Hepatocyte (in vitro differentiated cells): ENCODE results near the gene KRT7. TPM values are rescaled to one million over a fixed set of nuclear protein-coding genes. Genes with fewer than 3 reads are reported as not detected.

Experiments
- DNase-seq: peaks from one replicate; pipeline ENCODE4 v3.0.0-alpha.2; 2016; ENCODE audit warnings: low spot score
- H2AFZ ChIP-seq: fragments of 200-600 bp; sonication (generic); 2 replicates; pipeline ENCODE4 v1.6.0; 2016; ENCODE audit warnings: antibody characterized with exemption, mild to moderate bottlenecking
- H3K27ac ChIP-seq: fragments of 200-600 bp; sonication (generic); 2 replicates; pipeline ENCODE4 v1.5.1; 2016; ENCODE audit warnings: mild to moderate bottlenecking
- H3K27me3 ChIP-seq: fragments of 200-600 bp; sonication (generic); 2 replicates; pipeline ENCODE4 v1.6.1; 2016
- H3K36me3 ChIP-seq: fragments of 200-600 bp; sonication (generic); replicated peaks from 2 replicates; pipeline ENCODE4 v1.5.1; 2016; ENCODE audit warnings: low read depth; ENCODE audit not compliant: insufficient read depth
- H3K4me1 ChIP-seq: fragments of 200-600 bp; sonication (generic); 2 replicates; pipeline ENCODE4 v1.5.1; 2016; ENCODE audit warnings: mild to moderate bottlenecking, moderate library complexity; ENCODE audit not compliant: insufficient read depth
- H3K4me2 ChIP-seq: fragments of 200-600 bp; sonication (generic); 2 replicates; pipeline ENCODE4 v1.6.0; 2016
- H3K4me3 ChIP-seq: fragments of 200-600 bp; sonication (generic); 2 replicates; pipeline ENCODE4 v1.5.1; 2016; ENCODE audit warnings: mild to moderate bottlenecking
- H3K79me2 ChIP-seq: fragments of 200-600 bp; sonication (generic); 2 replicates; pipeline ENCODE4 v1.6.0; 2017; ENCODE audit warnings: mild to moderate bottlenecking
- H3K9me2 ChIP-seq: fragments of 200-600 bp; sonication (generic); replicated peaks from 2 replicates; pipeline ENCODE4 v1.6.0; 2017; ENCODE audit warnings: mild to moderate bottlenecking; ENCODE audit not compliant: insufficient read depth
- H3K9me3 ChIP-seq: fragments of 200-600 bp; sonication (generic); 2 replicates; pipeline ENCODE4 v1.5.1; 2016; ENCODE audit warnings: low read depth, mild to moderate bottlenecking
- H4K20me1 ChIP-seq: fragments of 200-600 bp; sonication (generic); 2 replicates; pipeline ENCODE4 v1.6.0; 2016; ENCODE audit warnings: mild to moderate bottlenecking; ENCODE audit not compliant: insufficient read depth, poor library complexity, severe bottlenecking
- CTCF ChIP-seq: fragments of 200-600 bp; sonication (generic); IDR thresholded peaks from 2 replicates; pipeline ENCODE4 v1.5.1; 2016; ENCODE audit warnings: antibody characterized with exemption, mild to moderate bottlenecking; ENCODE audit not compliant: poor library complexity
- EZH2 ChIP-seq: fragments of 200-600 bp; sonication (generic); IDR thresholded peaks from 2 replicates; pipeline ENCODE4 v1.6.1; 2016; ENCODE audit warnings: antibody characterized with exemption, mild to moderate bottlenecking, borderline replicate concordance
- EZH2phosphoT487 ChIP-seq: fragments of 200-600 bp; sonication (generic); IDR thresholded peaks from one replicate; pipeline ENCODE4 v1.6.1; 2018; ENCODE audit warnings: antibody characterized with exemption, mild to moderate bottlenecking, low read depth, moderate library complexity; ENCODE audit not compliant: unreplicated experiment, severe bottlenecking
- WGBS: methylation state at CpG from one replicate; pipeline ENCODE4 v1.1.6; 2016; ENCODE audit warnings: low lambda C conversion rate; ENCODE audit errors: missing lambda C conversion rate; 5-methylcytosine and 5-hydroxymethylcytosine counted together
- polyA plus RNA-seq: library from polyadenylated mRNA; unstranded; fragments of >200 nt; fragmentation: Nextera tagmentation; extraction: Ambion mirVana; gene quantifications from 2 replicates; pipeline ENCODE4 v1.2.1, GENCODE V29; 2016
- total RNA-seq: library from RNA; depleted of rRNA; stranded (reverse); fragments of >200 nt; gene quantifications from 2 replicates; pipeline ENCODE4 v1.2.3, GENCODE V29; 2014

The KRT7 gene
- total and polyA plus RNA-seq, 2 experiments from 2014 or later: 27.1 to 33.3 TPM

- Histone ChIP-seq H2AFZ (no peak overlapping the region), H3K4me3 (no peak overlapping the region), H3K9me3 (no peaks in the 10 kb centered on the region), H3K36me3 (no peaks in the 10 kb centered on the region), H3K27ac (peak overlapping the region; percentile 68), H3K27me3 (peaks cover 15% of the 10 kb centered on the region), H3K4me1 (peaks cover 39% of the 10 kb centered on the region), H3K4me2 (peak overlapping the region; percentile 27), H3K9me2 (no peaks in the 10 kb centered on the region), H3K79me2 (no peaks in the 10 kb centered on the region), H4K20me1 (no peaks in the 10 kb centered on the region)
- WGBS: 95% methylated on average over 15 of the region's 15 CpGs
- no peak for TF ChIP-seq EZH2
- TF ChIP-seq CTCF: no peak
- no peak for TF ChIP-seq EZH2phosphoT487
- no peak for DNase-seq
Observed at GRCh38 chr12:52235001-52235764, 2.1 kb downstream of the KRT7 start.

DNA sequence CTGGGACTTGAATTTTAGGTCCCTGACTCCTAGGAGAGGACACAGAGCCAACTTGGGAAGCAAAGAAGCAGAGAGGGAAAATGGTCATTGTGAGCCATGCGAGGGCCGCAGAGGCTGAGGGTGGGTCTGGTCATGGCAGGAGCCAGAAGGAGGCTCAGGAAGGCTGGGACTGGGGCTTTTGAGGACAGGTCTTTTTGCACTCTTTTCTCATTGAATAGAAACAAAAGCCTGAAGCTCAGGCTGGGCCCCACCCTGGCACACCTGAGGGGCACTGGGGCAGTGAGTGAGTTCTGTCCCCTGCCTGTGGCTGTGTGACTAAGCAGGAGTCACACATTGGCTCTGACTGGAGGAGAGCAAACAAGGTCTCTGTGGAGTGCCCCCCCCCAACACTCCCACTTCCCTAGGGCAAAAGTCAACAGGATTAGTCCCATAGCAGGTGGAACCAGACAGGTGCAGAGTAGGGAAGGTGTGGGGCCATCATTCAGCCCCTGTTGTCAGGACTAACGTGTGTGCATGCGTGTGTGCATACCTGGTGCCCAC, 2.8 kb downstream of the KRT7 start:
- H3K27ac ChIP-seq: peak overlapping the region; percentile 68
- H3K4me1 ChIP-seq: peaks cover 37% of the 10 kb centered on the region
- H3K79me2 ChIP-seq: no peaks in the 10 kb centered on the region

GRCh38 chr12:52236386-52237050, 3.5 kb downstream of the KRT7 start:
- 79% methylated on average over 3 of the region's 3 CpGs for WGBS

More for the DNA sequence above, 2.8 kb downstream of the KRT7 start:
- Histone ChIP-seq H3K9me3 (no peaks in the 10 kb centered on the region), H3K4me3 (no peak overlapping the region), H3K36me3 (no peaks in the 10 kb centered on the region), H3K4me2 (peak overlapping the region; percentile 27), H4K20me1 (no peaks in the 10 kb centered on the region), H3K27me3 (peaks cover 15% of the 10 kb centered on the region), H2AFZ (no peak overlapping the region), H3K9me2 (no peaks in the 10 kb centered on the region)
- TF ChIP-seq CTCF (no peak), EZH2phosphoT487 (no peak), EZH2 (no peak)
- DNase-seq: peak; percentile 73
- WGBS: 60% methylated on average over 3 of the region's 4 CpGs

More at GRCh38 chr12:52236386-52237050, 3.5 kb downstream of the KRT7 start:
- Histone ChIP-seq H3K4me3 (no peak overlapping the region), H4K20me1 (no peaks in the 10 kb centered on the region), H3K4me2 (peak overlapping the region; percentile 10), H3K36me3 (no peaks in the 10 kb centered on the region), H2AFZ (no peak overlapping the region), H3K27me3 (peaks cover 15% of the 10 kb centered on the region), H3K79me2 (no peaks in the 10 kb centered on the region), H3K9me3 (no peaks in the 10 kb centered on the region), H3K9me2 (no peaks in the 10 kb centered on the region), H3K27ac (peak overlapping the region; percentile 24), H3K4me1 (peaks cover 37% of the 10 kb centered on the region)
- DNase-seq: no peak
- TF ChIP-seq EZH2phosphoT487 (no peak), EZH2 (no peak), CTCF (no peak)
